Mucosa of gallbladder (tissue), 1 donor: ENCODE measurements around the gene LCN10. TPM values are rescaled to one million over a fixed set of nuclear protein-coding genes. Genes with fewer than 3 reads are reported as not detected.
A peak's percentile ranks its signal among the peaks of the same experiment; 100 is the strongest.

Experiments used
- DNase-seq: peaks from one replicate; pipeline ENCODE4 v3.0.0-alpha.2; 2020; ENCODE audit warnings: low spot score
- total RNA-seq: library from RNA; stranded (reverse); gene quantifications from one replicate; pipeline ENCODE4 v1.2.1, GENCODE V29; 2021
- donor health status: DM: no; HTN: no; CAD: no.

The LCN10 gene
- total RNA-seq, 1 donor from 2014 or later, result 11.4 TPM

DNA sequence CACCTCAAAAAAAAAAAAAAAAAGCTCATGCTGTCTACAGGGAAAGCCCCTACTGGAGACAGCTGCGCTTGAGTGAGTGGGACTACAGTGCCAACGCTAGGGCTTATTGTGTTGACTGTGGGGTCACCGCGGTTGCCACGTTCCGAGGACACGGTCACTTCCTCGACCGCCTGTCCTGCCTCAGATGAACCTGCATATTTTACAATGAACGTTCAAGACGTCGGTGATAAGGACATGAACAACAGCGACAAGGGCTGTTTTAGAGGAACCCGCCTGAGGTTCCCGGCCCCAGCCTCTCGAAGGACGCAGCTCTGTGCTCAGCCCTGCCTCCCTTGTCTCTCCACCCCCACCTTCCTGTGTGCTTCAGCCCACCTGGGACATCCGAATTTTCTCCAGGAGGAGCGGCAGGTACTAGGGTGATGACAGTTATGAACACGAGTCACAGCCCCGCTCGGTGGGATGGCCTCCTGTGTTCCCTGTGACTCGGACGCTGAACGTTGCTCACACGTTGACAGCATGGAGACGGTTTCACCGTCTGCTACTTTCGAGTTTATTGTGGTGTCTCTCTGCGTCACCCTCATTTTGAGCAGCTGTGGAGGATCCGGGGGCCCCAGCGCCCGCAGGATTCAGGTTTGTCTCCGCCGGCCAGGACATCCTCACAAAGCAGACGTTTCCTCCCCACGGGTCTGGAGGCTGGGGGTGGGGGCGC is 41.6 kb downstream of the LCN10 start:
- DNase-seq, result no peak

- no peak for DNase-seq
Measured at GRCh38 chr9:136700304-136700703, 42.4 kb downstream of the LCN10 start.

DNA sequence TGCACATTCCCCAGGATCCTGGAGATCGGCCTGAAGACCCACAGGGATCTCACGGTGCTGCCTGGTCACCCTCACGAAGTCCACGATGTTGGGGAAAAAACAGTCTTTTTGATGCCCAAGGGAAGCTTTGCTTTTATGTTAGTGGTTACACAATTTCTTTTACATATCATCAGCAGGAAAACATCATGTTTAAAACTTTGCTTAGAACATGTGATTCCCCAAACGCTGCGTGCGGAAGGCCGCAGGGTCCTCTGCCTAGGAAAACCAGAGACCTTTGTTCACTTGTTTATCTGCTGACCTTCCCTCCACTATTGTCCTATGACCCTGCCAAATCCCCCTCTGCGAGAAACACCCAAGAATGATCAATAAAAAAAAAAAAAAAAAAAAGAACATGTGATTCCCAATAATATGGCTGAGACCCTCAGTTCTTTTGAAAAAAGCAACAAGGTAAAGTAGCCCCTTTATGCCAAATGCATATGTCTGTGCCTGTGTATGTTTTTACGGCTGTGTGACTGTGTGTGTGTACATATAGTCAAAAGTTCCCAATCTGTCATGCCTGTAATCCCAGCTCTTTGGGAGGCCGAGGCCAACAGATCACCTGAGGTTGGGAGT is 44.0 kb downstream of the LCN10 start:
- no peak for DNase-seq

DNA sequence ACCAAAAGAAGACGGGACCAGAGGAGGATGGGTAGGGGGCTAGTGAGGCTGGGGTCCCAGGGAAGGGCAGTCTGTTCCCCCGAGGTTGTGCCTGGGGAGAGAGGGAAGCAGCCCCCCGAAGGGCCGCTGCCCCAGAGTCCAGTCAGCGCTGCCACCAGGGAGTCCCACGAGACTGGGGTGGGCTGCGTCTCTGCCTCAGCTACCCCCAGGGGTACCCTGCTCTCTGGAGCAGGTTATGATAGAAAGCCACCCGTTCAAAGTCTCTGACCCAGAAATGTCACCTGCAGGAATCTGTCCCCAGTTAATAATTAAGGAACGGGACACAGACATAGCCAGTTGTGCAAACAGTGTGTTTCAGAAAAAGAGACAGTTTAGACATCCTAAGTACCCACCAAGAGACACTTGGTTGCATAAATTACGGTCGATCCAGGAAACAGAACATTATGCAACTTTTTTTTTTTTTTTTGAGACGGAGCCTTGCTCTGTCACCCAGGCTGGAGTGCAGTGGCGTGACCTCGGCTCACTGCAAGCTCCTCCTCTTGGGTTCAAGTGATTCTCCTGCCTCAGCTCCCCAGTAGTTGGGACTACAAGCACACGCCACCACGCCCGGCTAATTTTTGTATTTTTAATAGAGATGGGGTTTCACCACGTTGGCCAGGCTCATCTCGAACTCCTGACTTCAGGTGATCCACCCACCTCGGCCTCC is 44.8 kb downstream of the LCN10 start:
- DNase-seq, result no peak

DNA sequence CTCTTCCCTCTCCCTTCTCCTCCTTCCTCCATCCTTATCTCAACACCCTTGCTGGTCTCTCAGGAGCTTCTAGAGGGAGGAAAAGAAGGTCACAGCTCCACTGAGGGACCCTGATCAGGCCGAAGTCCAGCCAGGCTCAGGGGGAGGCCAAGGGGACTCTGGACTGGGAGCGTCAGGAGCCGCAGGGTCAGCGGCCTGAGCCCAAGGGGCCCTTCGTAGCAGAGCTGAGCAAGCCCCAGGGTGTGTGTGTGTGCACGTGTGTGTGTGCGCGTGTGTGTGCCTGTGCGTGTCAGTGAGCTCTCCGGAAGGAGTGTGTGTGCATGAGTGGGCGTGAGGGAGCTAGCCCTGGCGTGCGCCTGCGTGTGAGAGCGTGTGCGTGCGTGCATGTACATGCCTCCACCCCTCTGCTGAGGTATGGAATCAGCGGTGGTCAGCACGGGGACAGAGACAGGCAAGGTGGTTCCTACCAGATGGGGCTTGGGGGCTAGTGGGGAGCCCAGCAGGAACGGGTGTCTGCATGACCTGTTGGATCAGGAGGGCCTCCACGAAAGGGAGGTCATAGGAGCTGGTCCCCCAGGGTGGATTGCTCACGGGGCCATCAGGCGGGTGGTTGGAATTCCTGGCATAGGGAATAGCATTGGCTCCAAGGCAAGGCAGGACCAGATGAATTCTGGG is 45.5 kb downstream of the LCN10 start:
- DNase-seq, result no peak

GRCh38 chr9:136696502-136696901 is 46.2 kb downstream of the LCN10 start:
- DNase-seq, result no peak

GRCh38 chr9:136695955-136696354 is 46.8 kb downstream of the LCN10 start:
- no peak for DNase-seq

GRCh38 chr9:136695435-136695895 is 47.3 kb downstream of the LCN10 start:
- peak; percentile 86 for DNase-seq

- no peak for DNase-seq
Measured at GRCh38 chr9:136694872-136695247, 47.9 kb downstream of the LCN10 start.

- DNase-seq, result no peak
Measured at GRCh38 chr9:136694163-136694871, 48.4 kb downstream of the LCN10 start.

GRCh38 chr9:136693490-136694162 is 49.1 kb downstream of the LCN10 start:
- peak; percentile 81 for DNase-seq

GRCh38 chr9:136693135-136693489 is 49.6 kb downstream of the LCN10 start:
- no peak for DNase-seq

DNA sequence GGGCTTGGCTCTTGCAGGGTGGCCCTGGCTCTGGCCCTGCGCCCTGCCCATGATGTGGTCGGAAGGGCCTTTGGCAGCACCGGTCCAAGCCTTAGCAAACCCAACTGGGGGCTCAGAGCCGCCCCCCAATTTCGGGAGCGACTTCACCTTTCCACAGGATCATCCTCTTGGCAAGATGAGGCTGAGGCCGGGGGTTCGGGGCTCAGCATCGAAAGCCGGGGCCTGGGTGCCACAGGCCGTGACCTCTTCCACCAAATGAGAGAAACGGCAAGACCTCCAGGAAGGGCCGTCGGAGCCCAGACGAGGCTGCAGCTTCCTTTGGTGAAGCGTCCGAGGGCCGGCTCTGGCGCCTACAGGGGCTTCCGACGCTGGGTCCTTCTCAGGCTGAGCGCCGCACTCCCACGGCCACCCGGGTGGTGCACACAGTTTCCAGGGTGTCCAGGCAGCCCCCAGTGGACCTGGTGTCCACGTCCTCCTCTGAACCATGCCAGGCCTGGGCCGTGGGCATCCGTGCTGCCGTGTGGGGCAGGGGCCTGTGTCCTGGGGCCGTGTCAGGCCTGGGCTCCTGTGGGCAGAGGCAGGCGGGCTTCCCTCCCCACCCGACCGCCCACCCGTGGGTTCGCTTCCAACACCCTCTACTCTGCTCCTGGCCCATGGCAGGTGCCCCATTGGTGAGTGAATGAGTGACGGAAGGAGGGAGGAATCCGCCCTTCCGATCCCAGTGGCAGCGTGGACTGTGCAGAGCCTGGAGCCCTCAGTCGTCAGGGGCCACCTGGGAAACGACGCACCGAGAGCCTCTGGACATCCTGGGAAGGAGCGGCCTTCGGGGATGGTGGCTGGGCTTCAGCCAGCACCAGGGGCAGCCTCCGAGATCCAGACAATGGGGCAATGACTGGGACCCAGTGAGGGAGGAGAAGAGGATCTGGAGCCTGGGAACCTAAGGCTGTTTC is 50.3 kb downstream of the LCN10 start:
- no peak for DNase-seq

- no peak for DNase-seq
Measured at GRCh38 chr9:136691316-136692184, 51.2 kb downstream of the LCN10 start.

DNA sequence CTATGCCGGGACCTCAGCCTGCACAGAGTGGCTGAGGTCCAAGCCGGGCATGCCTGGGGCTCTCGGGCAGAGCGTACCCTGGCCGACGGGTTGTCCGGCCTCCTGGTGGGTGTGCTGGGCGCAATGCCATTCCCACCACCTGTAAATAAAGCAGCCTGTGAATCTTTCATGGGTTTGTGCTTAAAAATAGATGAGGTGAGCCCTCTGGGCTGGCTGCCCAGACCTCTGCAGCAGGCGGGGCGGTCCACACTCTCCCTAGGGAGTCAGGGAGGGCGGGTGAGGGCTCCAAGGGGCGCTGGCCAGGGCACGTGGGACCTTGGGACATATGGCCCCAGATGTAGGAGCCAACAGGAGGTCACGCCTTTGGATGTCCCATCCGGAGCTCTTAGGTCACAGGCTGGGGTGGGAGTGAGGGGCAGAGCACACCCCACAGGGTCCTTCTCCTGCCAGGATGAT is 51.9 kb downstream of the LCN10 start:
- DNase-seq, result no peak

GRCh38 chr9:136690104-136690805 is 52.5 kb downstream of the LCN10 start:
- no peak for DNase-seq

- no peak for DNase-seq
Measured at GRCh38 chr9:136689108-136689460, 53.7 kb downstream of the LCN10 start.
